NCI-H460 (cell line): ENCODE measurements around the gene KCNK3. TPM values are rescaled to one million over a fixed set of nuclear protein-coding genes. Genes with fewer than 3 reads are reported as not detected.

Experiments used
- DNase-seq: peaks from one replicate; pipeline ENCODE4 v3.0.0-alpha.2; 2016; ENCODE audit warnings: low read depth; ENCODE audit errors: extremely low read depth
- small RNA-seq, 2 experiments: library from RNA; depleted of rRNA; stranded (forward); fragments of <200 nt; gene quantifications; one replicate each; pipeline ENCODE3, GENCODE V24; 2014
- total RNA-seq: library from RNA; depleted of rRNA; stranded (reverse); fragments of >200 nt; shearing (Covaris generic); gene quantifications from 2 replicates; pipeline ENCODE4 v1.2.3, GENCODE V29; 2014; rRNA removed

KCNK3 gene
- total RNA-seq, 1 experiment from 2014 or later: 0.87 TPM

- DNase-seq: peak; percentile 62
Observed at GRCh38 chr2:26770986-26771586, 78.6 kb downstream of the KCNK3 start.

DNA sequence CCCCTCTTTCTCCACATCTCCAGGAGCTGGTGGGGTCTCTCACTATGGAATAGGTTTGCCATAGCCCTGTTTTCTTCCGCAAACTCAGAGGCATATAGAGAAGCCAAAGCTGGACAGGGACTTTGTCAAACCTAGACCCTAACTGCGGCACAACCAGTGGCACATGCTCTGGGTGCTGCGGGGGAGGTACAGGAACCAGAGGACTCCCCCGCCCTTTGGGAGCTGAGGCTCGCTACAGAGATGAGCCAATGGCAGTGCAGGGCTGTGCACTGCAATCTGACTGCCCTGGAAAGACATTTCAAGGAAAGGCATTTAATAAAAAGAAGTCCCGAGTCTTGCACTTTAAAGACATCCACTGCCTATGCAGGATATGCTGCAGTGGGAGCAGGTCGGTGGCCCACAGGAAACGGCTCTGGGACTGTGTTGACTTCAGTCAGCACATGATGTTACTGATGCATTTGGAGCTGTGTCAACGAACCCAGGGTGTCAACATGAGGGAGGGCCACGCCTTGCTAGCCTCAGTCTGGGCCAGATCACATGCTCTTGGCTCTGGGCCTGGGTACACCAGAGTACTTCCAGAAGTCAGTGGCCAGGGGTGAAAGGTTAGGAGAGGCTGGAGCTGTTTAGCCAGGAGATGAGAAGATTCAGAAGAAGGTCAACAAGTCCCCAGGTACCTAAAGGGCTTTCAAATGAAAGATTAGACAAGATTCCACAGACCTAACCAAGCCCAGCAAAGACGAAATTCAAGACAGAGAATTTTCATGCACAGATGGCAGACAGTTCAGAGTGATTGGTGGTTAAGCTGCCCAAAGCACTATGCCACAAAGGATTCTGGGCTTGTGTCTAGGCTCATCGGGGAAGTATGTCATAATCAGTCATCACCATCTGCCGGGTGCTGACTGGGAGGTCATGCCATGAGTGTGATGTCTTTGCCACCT is 79.8 kb downstream of the KCNK3 start:
- DNase-seq: peak; percentile 52

DNA sequence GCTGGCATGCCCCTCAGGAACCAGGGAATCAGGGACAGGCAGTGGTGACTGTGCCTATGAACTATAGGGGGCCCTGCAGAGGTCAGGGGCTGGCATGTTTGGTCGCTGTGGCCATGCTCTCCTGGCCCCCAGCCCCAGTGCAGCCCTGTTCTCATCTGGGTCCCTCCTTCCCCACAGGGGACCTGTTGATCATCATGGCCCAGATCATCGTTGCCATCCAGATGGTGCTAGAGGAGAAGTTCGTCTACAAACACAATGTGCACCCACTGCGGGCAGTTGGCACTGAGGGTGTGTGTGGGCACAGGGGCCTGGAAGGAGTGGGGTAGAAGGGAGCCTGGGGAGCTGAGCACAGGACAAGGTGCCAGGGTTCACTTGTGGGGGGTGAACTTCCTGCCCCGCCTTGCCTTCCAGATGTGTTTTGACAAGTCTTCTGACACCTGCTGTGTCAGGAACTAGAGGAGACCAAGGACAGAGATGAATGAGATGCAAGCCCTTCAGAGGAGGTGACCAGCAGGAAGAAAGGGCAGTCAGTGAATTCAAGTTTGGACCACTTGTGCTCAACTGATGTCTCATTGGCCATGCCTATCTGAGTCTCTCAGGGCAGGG is 83.8 kb downstream of the KCNK3 start:
- no peak for DNase-seq

DNA sequence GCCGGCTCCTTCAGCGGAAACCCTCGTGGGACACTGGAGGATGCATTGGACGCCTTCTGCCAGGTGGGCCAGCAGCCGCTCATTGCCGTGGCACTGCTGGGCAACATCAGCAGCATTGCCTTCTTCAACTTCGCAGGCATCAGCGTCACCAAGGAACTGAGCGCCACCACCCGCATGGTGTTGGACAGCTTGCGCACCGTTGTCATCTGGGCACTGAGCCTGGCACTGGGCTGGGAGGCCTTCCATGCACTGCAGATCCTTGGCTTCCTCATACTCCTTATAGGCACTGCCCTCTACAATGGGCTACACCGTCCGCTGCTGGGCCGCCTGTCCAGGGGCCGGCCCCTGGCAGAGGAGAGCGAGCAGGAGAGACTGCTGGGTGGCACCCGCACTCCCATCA is 85.6 kb downstream of the KCNK3 start:
- no peak for DNase-seq

DNA sequence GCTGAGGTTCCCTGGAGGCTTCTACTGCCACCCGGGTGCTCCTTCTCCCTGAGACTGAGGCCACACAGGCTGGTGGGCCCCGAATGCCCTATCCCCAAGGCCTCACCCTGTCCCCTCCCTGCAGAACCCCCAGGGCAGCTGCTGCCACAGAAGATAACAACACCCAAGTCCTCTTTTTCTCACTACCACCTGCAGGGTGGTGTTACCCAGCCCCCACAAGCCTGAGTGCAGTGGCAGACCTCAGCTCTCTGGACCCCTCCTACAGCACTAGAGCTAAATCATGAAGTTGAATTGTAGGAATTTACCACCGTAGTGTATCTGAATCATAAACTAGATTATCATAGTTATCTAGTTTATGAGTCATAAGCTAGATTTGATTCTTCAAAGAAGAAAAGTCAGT is 86.0 kb downstream of the KCNK3 start:
- DNase-seq: no peak

DNA sequence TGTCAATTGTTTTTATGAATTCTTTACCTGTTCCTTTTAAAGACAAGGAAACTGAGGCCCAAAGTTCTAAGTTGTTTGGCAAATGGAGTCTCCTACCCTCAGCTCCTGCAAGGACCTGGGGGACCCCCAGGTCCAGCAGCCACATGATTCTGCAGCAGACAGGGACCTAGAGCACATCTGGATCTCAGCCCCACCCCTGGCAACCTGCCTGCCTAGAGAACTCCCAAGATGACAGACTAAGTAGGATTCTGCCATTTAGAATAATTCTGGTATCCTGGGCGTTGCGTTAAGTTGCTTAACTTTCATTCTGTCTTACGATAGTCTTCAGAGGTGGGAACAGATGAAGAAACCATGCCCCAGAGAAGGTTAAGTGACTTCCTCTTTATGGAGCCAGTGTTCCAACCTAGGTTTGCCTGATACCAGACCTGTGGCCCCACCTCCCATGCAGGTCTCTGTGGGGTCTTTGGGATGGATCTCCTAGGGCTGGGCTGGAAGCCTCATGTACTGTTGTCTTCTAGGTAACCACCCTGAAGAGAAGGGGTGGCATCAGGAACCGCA is 87.8 kb downstream of the KCNK3 start:
- no peak for DNase-seq

Small RNA genes lying within 50 kb of the gene (small RNA-seq; reads per million reads assigned to genes)
- 0 reads per million in 2 experiments for gene AC015977.1

Other genes starting within 250 kb of the KCNK3 start
- not detected in 2 replicates for gene OTOF, start 214.6 kb upstream of the KCNK3 start, total RNA-seq
- gene CIB4, start 51.4 kb upstream of the KCNK3 start, total RNA-seq: not detected in 2 replicates
- 48.6 and 48.9 TPM in 2 replicates for gene SLC35F6, start 71.6 kb downstream of the KCNK3 start, total RNA-seq
- gene CENPA, start 93.3 kb downstream of the KCNK3 start, total RNA-seq: 24.2 and 31.9 TPM in 2 replicates
- gene DPYSL5, start 155.4 kb downstream of the KCNK3 start, total RNA-seq: 0.02 TPM in 1 of 2 replicates, not detected in the other